Camera-type eye (tissue), 1 donor: ENCODE results near the gene RNASEH2B. TPM values are rescaled to one million over a fixed set of nuclear protein-coding genes. Genes with fewer than 3 reads are reported as not detected.

Source experiments
- total RNA-seq: library from RNA; depleted of rRNA; stranded (reverse); fragments of >200 nt; gene quantifications from one replicate; pipeline ENCODE4 v1.2.3, GENCODE V29; 2014

RNASEH2B gene, protein sequence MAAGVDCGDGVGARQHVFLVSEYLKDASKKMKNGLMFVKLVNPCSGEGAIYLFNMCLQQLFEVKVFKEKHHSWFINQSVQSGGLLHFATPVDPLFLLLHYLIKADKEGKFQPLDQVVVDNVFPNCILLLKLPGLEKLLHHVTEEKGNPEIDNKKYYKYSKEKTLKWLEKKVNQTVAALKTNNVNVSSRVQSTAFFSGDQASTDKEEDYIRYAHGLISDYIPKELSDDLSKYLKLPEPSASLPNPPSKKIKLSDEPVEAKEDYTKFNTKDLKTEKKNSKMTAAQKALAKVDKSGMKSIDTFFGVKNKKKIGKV
- total RNA-seq: 62.9 TPM

DNA sequence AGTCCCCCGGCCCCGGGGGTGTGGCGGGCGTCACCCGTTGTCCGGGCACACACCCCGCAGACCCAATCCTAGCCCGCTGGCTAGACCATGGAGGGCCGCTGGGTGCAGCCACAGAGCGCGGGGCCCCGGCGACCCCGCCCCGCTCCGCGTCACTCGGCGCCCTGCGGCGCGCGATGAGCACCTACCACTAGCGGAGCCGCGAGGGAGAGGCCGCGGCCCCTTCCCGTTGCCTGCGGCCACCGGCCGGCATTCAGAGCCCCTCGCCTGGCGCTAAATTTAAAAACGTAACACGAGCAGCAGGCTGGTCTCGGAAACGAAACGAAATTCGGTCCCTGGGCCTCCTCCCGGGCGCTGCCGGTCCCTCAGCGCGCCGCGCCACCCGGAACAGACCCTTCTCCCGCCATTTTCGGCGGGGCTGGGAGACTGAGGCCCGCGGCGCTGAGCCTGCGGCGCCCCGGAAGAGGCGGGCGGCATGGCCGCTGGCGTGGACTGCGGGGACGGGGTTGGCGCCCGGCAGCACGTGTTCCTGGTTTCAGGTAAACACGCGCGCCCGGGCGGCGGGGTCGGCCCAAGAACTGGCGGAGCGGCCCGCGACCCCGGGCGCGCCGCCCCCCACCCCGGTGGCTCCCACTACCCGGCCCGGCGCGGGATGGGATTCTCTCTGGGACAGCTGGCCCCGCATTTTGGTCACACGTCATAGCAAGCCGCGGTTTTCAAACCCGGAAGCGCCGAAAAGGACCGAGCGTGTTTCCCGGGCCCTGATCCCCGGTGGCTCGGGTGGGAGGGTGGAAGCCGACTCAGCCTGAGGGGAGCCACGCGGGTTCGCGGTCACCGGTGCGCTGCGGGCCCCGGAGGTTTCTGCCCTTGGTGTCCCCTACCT, at the start of gene RNASEH2B:
Gene RNASEH2B, plus strand, starts transcription at position 187 of the 880 bp plus-strand sequence. Its CDS starts 286 bp downstream, at position 473.

Other genes starting within 250 kb of the RNASEH2B start
- gene DLEU7, start 66.1 kb upstream of the RNASEH2B start, total RNA-seq: 1.5 TPM
- gene C13orf42, start 201.5 kb downstream of the RNASEH2B start, total RNA-seq: not detected